22Rv1 (cell line): ENCODE results near the gene AQP9.

Source experiments
- ZFX ChIP-seq: fragments of 450-650 bp; IDR thresholded peaks from 2 replicates; pipeline ENCODE4 v1.6.1; 2017; ENCODE audit warnings: antibody characterized with exemption, borderline replicate concordance
- TF ChIP-seq, protein P1 (sequence below): fragments of 450-650 bp; IDR thresholded peaks from 2 replicates; pipeline ENCODE4 v1.5.1; 2017; ENCODE audit warnings: mild to moderate bottlenecking

DNA sequence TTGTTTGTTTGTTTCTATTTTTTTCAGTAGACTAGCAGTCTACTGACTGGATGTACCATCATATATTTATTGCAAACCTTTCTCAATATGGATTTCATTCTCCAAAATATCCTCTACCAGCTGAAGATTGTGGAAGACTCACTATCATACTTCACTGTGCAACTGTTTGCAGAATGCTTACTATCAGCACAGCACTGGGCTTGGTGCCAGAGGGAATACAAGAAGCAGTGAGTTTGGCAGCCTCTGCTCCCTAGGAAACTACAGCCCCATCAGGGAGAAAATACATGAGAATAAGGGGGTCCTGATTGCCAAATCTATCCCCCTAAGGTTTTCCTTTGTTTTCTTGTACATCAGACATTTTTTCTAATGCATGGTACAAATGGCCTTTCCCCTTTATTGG lies 27.5 kb downstream of the AQP9 start:
- TF ChIP-seq, protein P1, sequence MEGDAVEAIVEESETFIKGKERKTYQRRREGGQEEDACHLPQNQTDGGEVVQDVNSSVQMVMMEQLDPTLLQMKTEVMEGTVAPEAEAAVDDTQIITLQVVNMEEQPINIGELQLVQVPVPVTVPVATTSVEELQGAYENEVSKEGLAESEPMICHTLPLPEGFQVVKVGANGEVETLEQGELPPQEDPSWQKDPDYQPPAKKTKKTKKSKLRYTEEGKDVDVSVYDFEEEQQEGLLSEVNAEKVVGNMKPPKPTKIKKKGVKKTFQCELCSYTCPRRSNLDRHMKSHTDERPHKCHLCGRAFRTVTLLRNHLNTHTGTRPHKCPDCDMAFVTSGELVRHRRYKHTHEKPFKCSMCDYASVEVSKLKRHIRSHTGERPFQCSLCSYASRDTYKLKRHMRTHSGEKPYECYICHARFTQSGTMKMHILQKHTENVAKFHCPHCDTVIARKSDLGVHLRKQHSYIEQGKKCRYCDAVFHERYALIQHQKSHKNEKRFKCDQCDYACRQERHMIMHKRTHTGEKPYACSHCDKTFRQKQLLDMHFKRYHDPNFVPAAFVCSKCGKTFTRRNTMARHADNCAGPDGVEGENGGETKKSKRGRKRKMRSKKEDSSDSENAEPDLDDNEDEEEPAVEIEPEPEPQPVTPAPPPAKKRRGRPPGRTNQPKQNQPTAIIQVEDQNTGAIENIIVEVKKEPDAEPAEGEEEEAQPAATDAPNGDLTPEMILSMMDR, result no peak
- no peak for TF ChIP-seq ZFX
